GM23248 (cell line): ENCODE results near the gene ZNF142.

Experiments used
- EZH2 ChIP-seq: fragments of 200-600 bp; sonication (generic); IDR thresholded peaks from 2 replicates; pipeline ENCODE4 v1.6.1; 2018; ENCODE audit warnings: antibody characterized with exemption, mild to moderate bottlenecking; ENCODE audit not compliant: insufficient read depth, poor library complexity, severe bottlenecking
- EZH2phosphoT487 ChIP-seq: fragments of 200-600 bp; sonication (generic); IDR thresholded peaks from 2 replicates; pipeline ENCODE4 v1.6.1; 2018; ENCODE audit warnings: antibody characterized with exemption, moderate library complexity, mild to moderate bottlenecking, low read depth; ENCODE audit not compliant: insufficient read depth

DNA sequence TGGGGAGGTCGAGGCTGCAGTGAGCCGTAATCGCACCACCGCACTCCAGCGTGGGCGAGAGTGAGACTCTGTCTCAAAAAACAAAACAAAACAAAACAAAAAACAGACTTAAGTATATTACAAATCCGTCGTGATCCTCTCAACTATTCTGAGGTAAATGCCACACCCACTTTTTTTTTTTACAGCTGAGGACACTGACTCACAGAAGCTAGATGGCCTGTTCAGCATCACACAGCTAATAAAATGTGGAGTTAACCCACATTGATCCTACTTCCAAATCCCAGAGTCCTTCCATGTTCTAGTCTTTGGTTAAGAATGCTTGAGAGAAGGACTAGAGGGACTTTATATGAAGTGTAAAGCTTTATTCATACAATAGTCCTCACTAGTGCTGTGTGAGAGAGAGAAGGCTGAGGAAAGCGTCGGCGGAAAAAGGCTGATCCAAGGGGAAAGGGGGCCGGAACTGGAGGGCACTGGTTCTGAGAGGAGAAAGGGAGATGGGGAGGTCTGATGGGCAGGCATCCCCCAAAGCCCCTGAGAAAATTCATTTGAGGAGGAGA, 11.8 kb upstream of the ZNF142 start:
- TF ChIP-seq EZH2 (no peak), EZH2phosphoT487 (no peak)
